GM18511 (cell line): ENCODE data around the gene RBM23.
"Not testable (repeated sequence)": the region's sequence is repeated elsewhere in the genome, so short reads cannot be mapped to it uniquely, and the experiment has no call there.

Experiments used
- ATAC-seq: cut with Tn5 transposase; IDR thresholded peaks from one replicate; pipeline ENCODE4 v1.9.1; 2021; ENCODE audit warnings: mild to moderate bottlenecking, moderate library complexity; ENCODE audit not compliant: unreplicated experiment

The RBM23 gene

GRCh38 chr14:22918804-22919600 lies at the start of gene RBM23:
TSS of gene RBM23 (minus strand) at chr14:22919149.
- ATAC-seq: peak; percentile 94

GRCh38 chr14:22966783-22967269 lies 47.9 kb upstream of the RBM23 start:
- no peak for ATAC-seq

DNA sequence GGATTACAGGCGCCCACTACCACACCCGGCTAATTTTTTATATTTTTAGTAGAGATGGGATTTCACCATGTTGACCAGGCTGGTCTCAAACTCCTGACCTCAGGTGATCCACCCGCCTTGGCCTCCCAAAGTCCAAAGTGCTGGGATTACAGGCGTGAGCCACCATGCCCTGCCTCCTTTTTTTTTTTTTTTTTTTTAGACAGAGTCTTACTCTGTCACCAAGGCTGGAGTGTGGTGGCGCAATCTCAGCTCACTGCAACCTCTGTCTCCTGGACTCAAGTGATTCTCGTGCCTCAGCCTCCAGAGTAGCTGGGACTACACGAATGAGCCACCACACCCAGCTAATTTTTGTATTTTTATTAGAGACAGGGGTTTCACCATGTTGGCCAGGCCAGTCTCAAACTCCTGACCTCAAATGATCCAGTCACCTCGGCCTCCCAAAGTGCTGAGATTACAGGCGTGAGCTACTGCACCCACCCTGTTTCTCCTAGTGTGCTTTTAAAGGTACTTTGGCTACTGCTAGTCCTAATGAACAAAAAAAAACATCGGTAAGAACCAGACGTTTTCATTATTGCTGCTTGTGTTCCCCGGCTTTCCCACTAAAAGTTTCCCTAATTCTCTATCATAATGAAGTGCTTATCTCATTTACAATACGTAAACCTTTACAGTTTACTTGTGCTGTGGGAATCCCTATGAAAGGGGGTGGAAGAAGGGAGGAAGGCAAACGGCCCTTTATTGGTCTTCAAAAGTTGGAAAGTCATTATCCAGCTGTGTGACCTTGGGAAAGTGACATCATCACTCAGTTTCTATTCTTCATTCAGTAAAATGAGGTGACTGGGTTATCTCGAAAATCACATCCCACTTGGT lies 47.2 kb upstream of the RBM23 start:
- ATAC-seq: not testable (repeated sequence)

- no peak for ATAC-seq
These were observed 43.2 kb upstream of the RBM23 start for GRCh38 chr14:22962061-22962676.

GRCh38 chr14:22955702-22956569 lies 37.0 kb upstream of the RBM23 start:
- no peak for ATAC-seq

GRCh38 chr14:22952418-22952817 lies 33.5 kb upstream of the RBM23 start:
- ATAC-seq: no peak

DNA sequence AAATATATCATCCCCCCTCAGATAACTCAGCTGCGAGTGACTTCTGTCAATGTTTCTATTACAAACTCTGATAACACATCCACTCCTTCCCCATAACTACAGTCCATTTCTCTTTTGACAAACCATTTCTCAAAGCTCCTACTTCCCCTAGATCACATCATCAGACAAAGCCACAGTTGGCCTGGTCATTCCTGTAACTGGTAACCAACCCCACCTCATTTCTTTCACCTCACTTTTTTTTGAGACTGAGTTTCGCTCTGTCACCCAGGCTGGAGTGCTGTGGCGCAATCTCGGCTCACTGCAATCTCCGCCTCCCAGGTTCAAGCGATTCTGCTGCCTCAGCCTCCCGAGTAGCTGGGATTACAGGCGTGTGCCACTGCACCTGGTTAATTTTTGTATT lies 32.8 kb upstream of the RBM23 start:
- ATAC-seq: not testable (repeated sequence)

- no peak for ATAC-seq
These were observed 26.7 kb upstream of the RBM23 start for GRCh38 chr14:22945642-22946041.

DNA sequence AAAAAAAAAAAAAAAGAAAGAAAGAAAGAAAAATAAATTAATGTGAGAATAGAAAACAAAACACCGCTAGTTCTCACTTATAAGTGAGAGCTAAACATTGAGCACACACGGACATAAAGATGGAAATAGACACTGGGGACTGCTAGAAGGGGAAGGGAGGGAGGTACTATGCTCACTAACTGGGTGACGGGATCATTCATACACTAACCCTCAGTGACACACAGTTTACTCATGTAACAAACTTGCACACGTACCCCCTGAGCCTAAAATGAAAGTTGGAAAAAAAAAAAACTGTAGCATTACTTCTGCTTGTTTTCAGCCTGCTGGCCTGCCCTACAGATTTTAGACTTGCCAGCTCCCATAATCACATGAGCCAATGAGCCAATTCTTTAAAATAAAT lies 20.7 kb upstream of the RBM23 start:
- no peak for ATAC-seq

- ATAC-seq: no peak
These were observed 16.2 kb upstream of the RBM23 start for GRCh38 chr14:22935156-22935555.

DNA sequence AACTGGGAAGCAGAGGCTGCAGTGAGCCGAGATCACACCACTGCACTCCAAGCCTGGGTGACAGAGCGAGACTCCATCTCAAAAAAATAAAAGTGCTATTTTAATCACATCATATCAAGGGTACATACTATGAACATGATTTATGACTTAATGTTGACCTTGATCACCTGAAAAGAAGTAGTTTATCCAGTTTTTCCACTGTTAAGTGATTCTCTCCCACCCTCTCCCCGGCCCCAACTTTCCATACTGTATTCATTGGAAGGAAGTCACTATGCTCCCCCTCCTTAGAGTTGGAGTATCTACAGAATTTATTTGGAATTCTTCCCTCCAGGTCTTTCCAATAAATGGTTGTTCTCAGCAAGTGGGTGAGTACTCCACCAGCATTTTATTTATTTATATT lies 13.2 kb upstream of the RBM23 start:
- ATAC-seq: no peak

DNA sequence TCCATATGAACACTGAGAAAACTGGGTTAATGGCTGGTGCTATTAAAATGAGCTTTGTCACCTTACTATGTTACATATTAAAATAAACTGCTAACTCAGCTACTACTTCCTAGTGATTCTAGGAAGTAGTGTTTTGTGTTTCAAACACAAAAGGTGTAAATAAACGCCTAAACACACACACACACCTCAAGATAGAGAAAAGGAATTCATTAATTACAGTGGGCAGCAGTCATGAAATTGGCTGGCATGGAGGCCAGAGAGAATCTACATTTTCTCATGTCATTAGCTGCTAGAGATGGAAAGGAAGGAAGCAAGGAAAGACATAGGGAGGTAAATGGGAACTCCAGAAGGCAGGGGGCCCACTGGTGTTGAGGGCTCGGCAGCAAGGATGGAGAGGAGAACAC lies 11.0 kb upstream of the RBM23 start:
- ATAC-seq: no peak

DNA sequence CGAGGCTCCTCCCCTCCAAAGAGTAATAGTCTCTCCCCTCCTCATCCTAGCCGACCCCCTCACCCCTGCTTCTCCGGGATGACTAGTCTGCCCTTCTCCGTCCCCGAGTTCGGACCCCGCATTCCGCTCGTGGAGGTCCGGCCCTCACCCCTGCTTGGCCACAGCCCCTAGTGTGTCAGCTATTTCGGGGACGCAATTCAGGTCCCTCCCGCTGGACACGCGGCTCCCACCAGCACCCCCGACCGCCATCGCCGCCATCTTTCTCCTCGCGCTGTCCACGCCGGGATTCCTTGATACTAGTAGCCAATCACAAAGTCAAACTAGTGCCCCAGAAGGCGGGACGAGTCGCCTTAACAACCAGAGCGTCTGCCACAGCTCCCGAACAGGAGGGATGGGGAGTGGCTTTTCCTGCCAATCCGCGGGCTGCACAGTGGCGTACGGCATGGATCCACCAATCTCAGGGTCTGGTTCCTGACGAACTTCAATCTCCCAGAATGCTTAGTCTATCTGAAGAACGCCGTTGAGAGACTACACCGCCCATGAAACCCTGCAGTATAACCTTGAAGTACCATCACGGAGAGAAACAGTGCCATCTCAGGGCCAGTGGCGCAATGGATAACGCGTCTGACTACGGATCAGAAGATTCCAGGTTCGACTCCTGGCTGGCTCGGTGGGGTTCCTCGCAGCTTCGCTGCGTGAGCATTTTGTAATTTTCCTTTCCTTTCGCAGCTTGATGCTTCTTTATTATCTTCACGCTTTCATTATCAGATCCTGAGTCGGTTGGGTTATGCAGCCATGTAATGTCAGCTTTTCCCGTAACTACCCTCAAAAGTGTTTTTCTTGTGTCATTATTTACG lies 10.4 kb upstream of the RBM23 start, which contains the start of gene PRMT5:
Gene PRMT5 (minus strand): TSS at position 273 of the 857 bp plus-strand sequence. CDS start 15 bp downstream, at position 258.
- peak; percentile 94 for ATAC-seq

DNA sequence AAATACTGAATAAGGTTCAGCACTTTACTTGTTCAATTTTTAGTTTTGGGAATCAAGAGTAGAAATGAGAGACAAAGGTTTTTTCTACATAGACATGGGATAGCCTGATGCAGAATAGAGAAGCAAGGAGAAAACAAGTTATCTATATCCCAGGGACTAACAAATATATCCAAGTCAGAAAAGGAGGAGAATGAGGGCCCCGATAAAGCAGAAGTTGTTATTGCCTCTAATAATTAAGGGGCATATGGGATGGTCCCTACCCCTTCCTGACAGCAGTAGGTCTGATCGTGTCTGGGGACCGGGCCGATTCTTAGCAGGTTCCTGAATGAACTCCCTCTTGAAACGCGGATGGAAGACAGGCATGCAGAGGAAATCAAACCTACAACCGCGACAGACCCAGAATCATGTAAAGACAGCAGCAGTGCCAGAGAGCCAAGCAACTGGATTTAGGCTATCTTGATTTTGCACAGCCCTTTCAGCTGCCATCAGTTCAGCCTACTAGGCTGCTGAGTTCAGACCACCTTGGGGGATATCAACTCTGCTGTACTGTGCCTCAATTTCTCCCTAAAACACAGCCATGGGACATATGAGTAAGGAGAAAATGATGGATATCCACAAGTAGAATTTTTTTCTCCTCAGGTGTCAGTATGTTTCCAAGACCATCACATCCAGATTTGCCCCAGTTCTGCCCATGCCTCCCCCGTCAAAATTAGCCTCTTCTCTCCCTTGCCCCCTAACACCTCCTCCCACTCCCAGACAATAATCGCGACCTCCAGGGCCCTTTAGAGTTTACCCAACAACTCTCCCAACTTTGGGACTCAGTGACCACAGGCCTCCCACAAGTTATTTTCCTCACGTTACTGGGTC lies 9.5 kb upstream of the RBM23 start:
- ATAC-seq: no peak

DNA sequence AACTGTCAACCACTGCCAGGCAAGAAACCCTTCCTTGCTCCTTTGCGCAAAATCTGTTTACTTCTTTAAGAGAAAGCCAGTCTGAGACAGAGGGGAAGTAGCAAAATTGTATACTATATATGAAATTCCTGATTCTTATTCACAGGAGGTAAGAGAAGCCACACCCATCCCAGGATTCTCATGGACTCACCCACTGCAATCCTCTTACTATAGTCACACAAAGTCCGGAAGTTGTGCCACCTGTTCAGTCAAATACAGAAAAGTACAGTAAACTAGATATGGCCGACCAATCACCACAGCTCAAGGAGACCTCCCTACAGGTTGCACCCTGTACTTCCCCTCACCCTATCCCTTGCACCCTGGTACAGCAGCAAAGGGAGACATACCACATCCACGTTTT lies 7.4 kb upstream of the RBM23 start:
- no peak for ATAC-seq

- no peak for ATAC-seq
These were observed 6.6 kb upstream of the RBM23 start for GRCh38 chr14:22925513-22925912.

- no peak for ATAC-seq
These were observed 4.8 kb upstream of the RBM23 start for GRCh38 chr14:22923746-22924145.

GRCh38 chr14:22922294-22922693 lies 3.3 kb upstream of the RBM23 start:
- ATAC-seq: no peak
